Smooth muscle cell (in vitro differentiated cells): Measurements from ENCODE around the gene DCC. TPM values are rescaled to one million over a fixed set of nuclear protein-coding genes. Genes with fewer than 3 reads are reported as not detected.

Source experiments
- DNase-seq: peaks from one replicate; lab custom pipeline; 2025; ENCODE audit not compliant: unreplicated experiment; lab: John Stamatoyannopoulos, UW
- H2AFZ ChIP-seq: fragments of 200-600 bp; sonication (generic); 2 replicates; pipeline ENCODE4 v1.6.0; 2016; ENCODE audit warnings: antibody characterized with exemption, low read depth, mild to moderate bottlenecking
- H3F3A ChIP-seq: fragments of 200-600 bp; sonication (generic); 2 replicates; pipeline ENCODE4 v1.6.0; 2017; ENCODE audit warnings: antibody characterized with exemption, low read depth
- H3K27ac ChIP-seq: fragments of 200-600 bp; sonication (generic); 2 replicates; pipeline ENCODE4 v1.5.1; 2016; ENCODE audit warnings: low read depth, mild to moderate bottlenecking
- H3K27me3 ChIP-seq: fragments of 200-600 bp; sonication (generic); 2 replicates; pipeline ENCODE4 v1.6.1; 2016; ENCODE audit warnings: low read depth, mild to moderate bottlenecking
- H3K36me3 ChIP-seq: fragments of 200-600 bp; sonication (generic); 2 replicates; pipeline ENCODE4 v1.5.1; 2016; ENCODE audit warnings: low read depth
- H3K4me1 ChIP-seq: fragments of 200-600 bp; sonication (generic); 2 replicates; pipeline ENCODE4 v1.5.1; 2016; ENCODE audit warnings: low read depth
- H3K4me2 ChIP-seq: fragments of 200-600 bp; sonication (generic); 2 replicates; pipeline ENCODE4 v1.6.0; 2016; ENCODE audit warnings: mild to moderate bottlenecking
- H3K4me3 ChIP-seq: fragments of 200-600 bp; sonication (generic); 2 replicates; pipeline ENCODE4 v1.5.1; 2016; ENCODE audit warnings: mild to moderate bottlenecking
- H3K79me2 ChIP-seq: fragments of 200-600 bp; sonication (generic); 2 replicates; pipeline ENCODE4 v1.6.0; 2016; ENCODE audit warnings: low read depth, mild to moderate bottlenecking
- H3K9ac ChIP-seq: fragments of 200-600 bp; sonication (generic); 2 replicates; pipeline ENCODE4 v1.6.0; 2016; ENCODE audit warnings: low read depth
- H3K9me3 ChIP-seq: fragments of 200-600 bp; sonication (generic); replicated peaks from 2 replicates; pipeline ENCODE4 v1.5.1; 2016; ENCODE audit warnings: low read depth
- H4K20me1 ChIP-seq: fragments of 200-600 bp; sonication (generic); 2 replicates; pipeline ENCODE4 v1.6.0; 2016; ENCODE audit warnings: low read depth
- CTCF ChIP-seq: fragments of 200-600 bp; sonication (generic); IDR thresholded peaks from 2 replicates; pipeline ENCODE4 v1.5.1; 2017; ENCODE audit warnings: borderline replicate concordance, mild to moderate bottlenecking, antibody characterized with exemption; ENCODE audit not compliant: insufficient read depth, poor library complexity, severe bottlenecking
- WGBS: methylation state at CpG from one replicate; pipeline ENCODE4 v1.1.7; 2016; ENCODE audit warnings: low lambda C conversion rate; 5-methylcytosine and 5-hydroxymethylcytosine counted together
- polyA plus RNA-seq: library from polyadenylated mRNA; unstranded; fragments of >200 nt; fragmentation: Nextera tagmentation; extraction: Ambion mirVana; gene quantifications from 2 replicates; pipeline ENCODE4 v1.2.1, GENCODE V29; 2016
- total RNA-seq: library from RNA; depleted of rRNA; stranded (reverse); fragments of >200 nt; gene quantifications from 2 replicates; pipeline ENCODE4 v1.2.3, GENCODE V29; 2014

Gene DCC
- total and polyA plus RNA-seq, 2 experiments from 2014 or later: not detected

- H3F3A ChIP-seq: no peaks in the 10 kb centered on the region
- H3K4me3 ChIP-seq: no peak overlapping the region
- no peaks in the 10 kb centered on the region for H3K27me3 ChIP-seq
- H4K20me1 ChIP-seq: no peaks in the 10 kb centered on the region
- no peaks in the 10 kb centered on the region for H3K36me3 ChIP-seq
- H3K4me1 ChIP-seq: no peaks in the 10 kb centered on the region
- H3K4me2 ChIP-seq: no peak overlapping the region
- 95% methylated on average over 9 of the region's 9 CpGs for WGBS
- H2AFZ ChIP-seq: no peak overlapping the region
- H3K27ac ChIP-seq: no peak overlapping the region
- H3K9me3 ChIP-seq: no peaks in the 10 kb centered on the region
- H3K9ac ChIP-seq: no peak overlapping the region
- no peak for DNase-seq
- no peak for TF ChIP-seq CTCF
- H3K79me2 ChIP-seq: no peaks in the 10 kb centered on the region
These were observed 529.4 kb downstream of the DCC start for GRCh38 chr18:52869349-52869923.

- Histone ChIP-seq H3K4me3 (no peak overlapping the region), H3K4me2 (no peak overlapping the region), H3K4me1 (no peaks in the 10 kb centered on the region), H3K9ac (no peak overlapping the region), H4K20me1 (no peaks in the 10 kb centered on the region), H3K36me3 (no peaks in the 10 kb centered on the region), H2AFZ (no peak overlapping the region), H3K79me2 (no peaks in the 10 kb centered on the region), H3F3A (no peaks in the 10 kb centered on the region), H3K27ac (no peak overlapping the region), H3K9me3 (no peaks in the 10 kb centered on the region), H3K27me3 (no peaks in the 10 kb centered on the region)
- DNase-seq: no peak
- 80% methylated on average over 20 of the region's 21 CpGs for WGBS
- TF ChIP-seq CTCF: no peak
These were observed 530.2 kb downstream of the DCC start for GRCh38 chr18:52869942-52870907.

GRCh38 chr18:52874774-52875173 lies 534.8 kb downstream of the DCC start:
- Histone ChIP-seq H3K4me2 (no peak overlapping the region), H2AFZ (no peak overlapping the region), H4K20me1 (no peaks in the 10 kb centered on the region), H3K79me2 (no peaks in the 10 kb centered on the region), H3K9ac (no peak overlapping the region), H3K27ac (no peak overlapping the region), H3K9me3 (no peaks in the 10 kb centered on the region), H3K27me3 (no peaks in the 10 kb centered on the region), H3K4me3 (no peak overlapping the region), H3K4me1 (no peaks in the 10 kb centered on the region), H3K36me3 (no peaks in the 10 kb centered on the region), H3F3A (no peaks in the 10 kb centered on the region)
- WGBS: 98% methylated on average over 3 of the region's 3 CpGs
- TF ChIP-seq CTCF: no peak
- no peak for DNase-seq

GRCh38 chr18:52875725-52876124 lies 535.7 kb downstream of the DCC start:
- Histone ChIP-seq H3K9me3 (no peaks in the 10 kb centered on the region), H3K36me3 (no peaks in the 10 kb centered on the region), H3K4me3 (no peak overlapping the region), H3K4me1 (no peaks in the 10 kb centered on the region), H3F3A (no peaks in the 10 kb centered on the region), H3K9ac (no peak overlapping the region), H3K4me2 (no peak overlapping the region), H4K20me1 (no peaks in the 10 kb centered on the region), H3K27ac (no peak overlapping the region), H3K79me2 (no peaks in the 10 kb centered on the region), H3K27me3 (no peaks in the 10 kb centered on the region), H2AFZ (no peak overlapping the region)
- WGBS: 82% methylated on average over 5 of the region's 5 CpGs
- TF ChIP-seq CTCF: no peak
- DNase-seq: no peak
